ENCODE data around the gene RAB39A.
A peak's percentile ranks its signal among the peaks of the same experiment; 100 is the strongest.
"Not testable (repeated sequence)": the region's sequence is repeated elsewhere in the genome, so short reads cannot be mapped to it uniquely, and the experiment has no call there.

RAB39A gene

GRCh38 chr11:107928046-107928766 lies at the start of gene RAB39A:
RAB39A (plus strand) TSS chr11:107928448; CDS start chr11:107928569, 121 bp downstream.
- DNase-seq = peak; percentile 97

GRCh38 chr11:107881471-107881870 lies 46.8 kb upstream of the RAB39A start:
- not testable (repeated sequence) for DNase-seq

GRCh38 chr11:107882095-107882820 lies 46.0 kb upstream of the RAB39A start:
- DNase-seq = no peak

GRCh38 chr11:107898270-107898669 lies 30.0 kb upstream of the RAB39A start:
- DNase-seq = no peak

- DNase-seq = no peak
Observed at GRCh38 chr11:107908211-107908610, 20.0 kb upstream of the RAB39A start.

- not testable (repeated sequence) for DNase-seq
Observed at GRCh38 chr11:107912415-107912814, 15.8 kb upstream of the RAB39A start.

GRCh38 chr11:107915229-107915628 lies 13.0 kb upstream of the RAB39A start:
- no peak for DNase-seq

GRCh38 chr11:107916671-107917241 lies 11.5 kb upstream of the RAB39A start:
- DNase-seq = no peak

- no peak for DNase-seq
Observed at GRCh38 chr11:107921997-107922396, 6.3 kb upstream of the RAB39A start.

- not testable (repeated sequence) for DNase-seq
Observed at GRCh38 chr11:107923519-107923918, 4.7 kb upstream of the RAB39A start.

- no peak for DNase-seq
Observed at GRCh38 chr11:107924306-107924705, 3.9 kb upstream of the RAB39A start.

- DNase-seq = no peak
Observed at GRCh38 chr11:107927559-107927958, 689 bp upstream of the RAB39A start.

GRCh38 chr11:107928767-107929507 lies 689 bp downstream of the RAB39A start:
- DNase-seq = peak; percentile 12

- no peak for DNase-seq
Observed at GRCh38 chr11:107929611-107930200, 1.5 kb downstream of the RAB39A start.

GRCh38 chr11:107931206-107931605 lies 3.0 kb downstream of the RAB39A start:
- DNase-seq = no peak

- DNase-seq = no peak
Observed at GRCh38 chr11:107947904-107948303, 19.7 kb downstream of the RAB39A start.

GRCh38 chr11:107948328-107948727 lies 20.1 kb downstream of the RAB39A start:
- not testable (repeated sequence) for DNase-seq

- no peak for DNase-seq
Observed at GRCh38 chr11:107951155-107951554, 22.9 kb downstream of the RAB39A start.

- no peak for DNase-seq
Observed at GRCh38 chr11:107953446-107953845, 25.2 kb downstream of the RAB39A start.

- no peak for DNase-seq
Observed at GRCh38 chr11:107956543-107956942, 28.3 kb downstream of the RAB39A start.

GRCh38 chr11:107957109-107957588 lies 28.9 kb downstream of the RAB39A start:
- DNase-seq = no peak

GRCh38 chr11:107961480-107961879 lies 33.2 kb downstream of the RAB39A start:
- no peak for DNase-seq

- no peak for DNase-seq
Observed at GRCh38 chr11:107962181-107962580, 33.9 kb downstream of the RAB39A start.

Measured in NCI-H1436 (cell line).